Measurements from ENCODE around the gene NOC2L.
A peak's percentile ranks its signal among the peaks of the same experiment; 100 is the strongest.

NOC2L gene

GRCh38 chr1:958823-959730, at the start of gene NOC2L:
NOC2L (minus strand) TSS chr1:959256; CDS start chr1:959240, 16 bp downstream.
- DNase-seq (ENCODE audit: low read depth in 1 of 2, low spot score in 1 of 2) = peak; percentile 95 to 100

GRCh38 chr1:1006305-1007159, 47.5 kb upstream of the NOC2L start:
- DNase-seq (ENCODE audit: low read depth in 1 of 2, low spot score in 1 of 2) = no peak

GRCh38 chr1:1005774-1006304, 46.8 kb upstream of the NOC2L start:
- DNase-seq (ENCODE audit: low read depth in 1 of 2, low spot score in 1 of 2) = no peak

- no peak for DNase-seq (ENCODE audit: low read depth in 1 of 2, low spot score in 1 of 2)
These were observed 46.0 kb upstream of the NOC2L start for GRCh38 chr1:1004780-1005697.

GRCh38 chr1:1004420-1004779, 45.3 kb upstream of the NOC2L start:
- DNase-seq (ENCODE audit: low read depth in 1 of 2, low spot score in 1 of 2) = no peak

- no peak for DNase-seq (ENCODE audit: low read depth in 1 of 2, low spot score in 1 of 2)
These were observed 44.8 kb upstream of the NOC2L start for GRCh38 chr1:1003618-1004419.

GRCh38 chr1:1001057-1001783, 42.2 kb upstream of the NOC2L start:
- DNase-seq (ENCODE audit: low read depth in 1 of 2, low spot score in 1 of 2) = no peak

GRCh38 chr1:1000357-1001056, 41.5 kb upstream of the NOC2L start:
- peak; percentile 48 to 53 for DNase-seq (ENCODE audit: low read depth in 1 of 2, low spot score in 1 of 2)

- DNase-seq (ENCODE audit: low read depth in 1 of 2, low spot score in 1 of 2) = peak in 1 of 2 donors; percentile 47
These were observed 40.8 kb upstream of the NOC2L start, which contains the start of gene HES4 for GRCh38 chr1:999725-1000356. HES4 (minus strand) TSS chr1:1000097; CDS start chr1:999973, 124 bp downstream.

- no peak for DNase-seq (ENCODE audit: low read depth in 1 of 2, low spot score in 1 of 2)
These were observed 40.1 kb upstream of the NOC2L start for GRCh38 chr1:998995-999724.

GRCh38 chr1:998745-998994, 39.6 kb upstream of the NOC2L start:
- no peak for DNase-seq (ENCODE audit: low read depth in 1 of 2, low spot score in 1 of 2)

- DNase-seq (ENCODE audit: low read depth in 1 of 2, low spot score in 1 of 2) = no peak
These were observed 39.1 kb upstream of the NOC2L start for GRCh38 chr1:997993-998744.

- no peak for DNase-seq (ENCODE audit: low read depth in 1 of 2, low spot score in 1 of 2)
These were observed 38.6 kb upstream of the NOC2L start for GRCh38 chr1:997713-997992.

GRCh38 chr1:996851-997712, 38.0 kb upstream of the NOC2L start:
- no peak for DNase-seq (ENCODE audit: low read depth in 1 of 2, low spot score in 1 of 2)

GRCh38 chr1:995665-996633, 36.9 kb upstream of the NOC2L start:
- DNase-seq (ENCODE audit: low read depth in 1 of 2, low spot score in 1 of 2) = no peak

Data from activated CD4-positive, alpha-beta T cell treated with anti-CD3 and anti-CD28 coated beads, Interleukin-2, amount 50 U/mL, for 24 hours (primary cell).